ENCODE measurements around the gene ARHGAP24. TPM values are rescaled to one million over a fixed set of nuclear protein-coding genes. Genes with fewer than 3 reads are reported as not detected.
A peak's percentile ranks its signal among the peaks of the same experiment; 100 is the strongest.

The ARHGAP24 gene
- total and polyA plus RNA-seq, 12 donors, result 6.7 to 35.5 (median 23.9) TPM

DNA sequence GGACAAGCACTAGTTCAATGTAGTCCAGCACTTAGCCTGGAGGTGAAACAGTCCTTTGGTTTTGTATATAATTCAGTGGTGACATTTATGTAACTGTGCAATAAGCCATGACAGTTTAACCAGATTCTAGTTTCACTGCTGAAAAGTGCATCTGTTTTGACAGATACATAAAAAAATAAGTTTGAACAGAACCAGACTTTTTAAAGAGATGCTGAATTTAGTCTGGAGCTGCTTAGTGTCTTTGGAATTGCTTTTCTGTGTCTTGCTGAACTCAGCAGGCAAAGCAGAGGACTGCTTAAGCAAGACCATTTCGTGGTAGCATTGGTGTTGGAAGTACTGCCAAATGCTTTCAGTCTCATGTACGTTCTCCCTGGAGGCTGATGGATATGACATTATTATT lies 491.4 kb downstream of the ARHGAP24 start:
- Histone ChIP-seq H3K9me3 (peaks cover 0 to 4% (median 0%) of the 10 kb centered on the region in 11 donors), H3K27ac (peak overlapping the region in 1 of 10 donors; percentile 44), H3K4me1 (peaks cover 0 to 58% (median 26%) of the 10 kb centered on the region in 9 donors), H3K36me3 (no peaks in the 10 kb centered on the region), H3K4me3 (no peak overlapping the region), H3K27me3 (no peaks in the 10 kb centered on the region)
- no peak for DNase-seq
- peak in 1 of 8 donors; percentile 43 for ATAC-seq
- TF ChIP-seq, protein P1, sequence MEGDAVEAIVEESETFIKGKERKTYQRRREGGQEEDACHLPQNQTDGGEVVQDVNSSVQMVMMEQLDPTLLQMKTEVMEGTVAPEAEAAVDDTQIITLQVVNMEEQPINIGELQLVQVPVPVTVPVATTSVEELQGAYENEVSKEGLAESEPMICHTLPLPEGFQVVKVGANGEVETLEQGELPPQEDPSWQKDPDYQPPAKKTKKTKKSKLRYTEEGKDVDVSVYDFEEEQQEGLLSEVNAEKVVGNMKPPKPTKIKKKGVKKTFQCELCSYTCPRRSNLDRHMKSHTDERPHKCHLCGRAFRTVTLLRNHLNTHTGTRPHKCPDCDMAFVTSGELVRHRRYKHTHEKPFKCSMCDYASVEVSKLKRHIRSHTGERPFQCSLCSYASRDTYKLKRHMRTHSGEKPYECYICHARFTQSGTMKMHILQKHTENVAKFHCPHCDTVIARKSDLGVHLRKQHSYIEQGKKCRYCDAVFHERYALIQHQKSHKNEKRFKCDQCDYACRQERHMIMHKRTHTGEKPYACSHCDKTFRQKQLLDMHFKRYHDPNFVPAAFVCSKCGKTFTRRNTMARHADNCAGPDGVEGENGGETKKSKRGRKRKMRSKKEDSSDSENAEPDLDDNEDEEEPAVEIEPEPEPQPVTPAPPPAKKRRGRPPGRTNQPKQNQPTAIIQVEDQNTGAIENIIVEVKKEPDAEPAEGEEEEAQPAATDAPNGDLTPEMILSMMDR (IDR thresholded peaks at IDR 0.05), result no peak
- WGBS, 2 donors, result 12 to 38% methylated on average over 2 of the region's 2 CpGs
- intact Hi-C loops (cut with DNase I), result loop anchor here in 9 of 10 donors (5.0 to 10.0 kb wide), 12 partner anchors 78 to 882 kb away; no protein-coding TSS in a partner anchor

DNA sequence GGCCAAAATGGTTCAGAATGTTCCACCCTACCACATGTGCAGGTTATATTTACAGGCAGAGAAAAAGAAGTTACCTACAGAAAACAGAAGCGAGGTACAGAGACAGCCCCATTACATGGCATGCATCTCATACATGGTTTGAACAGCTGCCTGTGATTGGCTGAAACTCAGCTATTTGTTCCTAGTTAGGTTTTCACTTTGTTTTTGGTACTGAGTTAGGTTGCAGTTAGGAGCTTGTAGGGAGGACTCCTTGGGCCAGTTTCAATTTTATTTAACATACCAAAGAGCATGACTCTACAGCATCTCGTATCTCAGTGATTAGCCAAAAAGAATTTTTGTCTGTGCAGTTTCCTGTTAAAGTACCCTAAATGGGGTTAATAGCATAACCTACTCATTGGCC lies 492.9 kb downstream of the ARHGAP24 start:
- Histone ChIP-seq H3K4me3 (no peak overlapping the region), H3K36me3 (peaks cover 0 to 13% (median 0%) of the 10 kb centered on the region in 9 donors), H3K27me3 (no peaks in the 10 kb centered on the region), H3K27ac (peak overlapping the region in 1 of 10 donors; percentile 3), H3K4me1 (peaks cover 0 to 50% (median 26%) of the 10 kb centered on the region in 9 donors), H3K9me3 (peaks cover 0 to 4% (median 0%) of the 10 kb centered on the region in 11 donors)
- peak in 1 of 8 donors; percentile 15 for ATAC-seq
- 74% methylated on average over 2 of the region's 2 CpGs for WGBS, 2 donors
- DNase-seq, result no peak
- TF ChIP-seq, protein P1 (IDR thresholded peaks at IDR 0.05), result no peak
- intact Hi-C loops (cut with DNase I), result loop anchor here in 9 of 10 donors (2.0 to 10.0 kb wide), 13 partner anchors 77 to 883 kb away; no protein-coding TSS in a partner anchor

DNA sequence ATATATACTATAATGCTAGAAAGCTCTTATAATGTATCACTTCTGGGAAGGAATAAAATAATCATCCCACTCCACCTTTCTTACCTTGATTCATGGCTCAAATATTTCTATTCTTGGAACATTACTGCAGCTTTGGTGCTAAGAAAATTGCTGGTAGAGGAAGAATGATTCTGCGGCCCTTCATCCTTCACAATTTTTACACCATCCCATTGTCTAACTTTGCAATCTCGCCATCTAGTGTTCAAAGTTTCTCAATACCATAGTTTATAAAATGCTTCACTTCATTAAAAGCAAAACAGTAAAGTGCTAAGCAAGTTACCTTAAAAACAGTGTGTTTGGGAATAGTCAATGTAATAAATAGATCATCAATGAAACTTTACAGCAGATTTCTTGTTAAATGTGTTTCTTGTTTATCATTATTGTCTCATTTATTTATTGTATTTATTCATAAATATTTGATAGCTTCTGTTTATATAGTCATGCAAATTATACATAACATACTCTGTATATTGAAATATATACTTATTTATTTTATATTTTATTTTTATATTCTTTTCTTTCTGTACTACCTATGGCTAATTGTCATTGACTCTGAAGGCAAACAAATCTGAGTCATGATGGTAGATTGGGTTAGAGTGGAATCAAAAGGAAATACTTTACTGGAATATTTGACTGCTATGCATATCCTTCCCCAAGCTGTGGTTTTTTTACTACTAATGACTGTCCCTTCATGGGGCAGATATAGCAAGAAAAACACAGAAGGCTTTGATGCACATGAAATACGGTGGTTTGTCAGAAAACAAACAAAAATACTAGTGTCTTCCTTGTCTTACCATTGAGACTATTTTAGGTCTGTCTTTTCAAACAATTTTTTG lies 494.2 kb downstream of the ARHGAP24 start:
- ATAC-seq (peak in 6 of 8 donors; percentile 55 to 68 (median 66)), DNase-seq (no peak)
- Histone ChIP-seq H3K27me3 (no peaks in the 10 kb centered on the region), H3K4me1 (peaks cover 0 to 50% (median 26%) of the 10 kb centered on the region in 9 donors), H3K4me3 (no peak overlapping the region), H3K27ac (no peak overlapping the region), H3K9me3 (peaks cover 0 to 4% (median 0%) of the 10 kb centered on the region in 11 donors), H3K36me3 (peaks cover 0 to 19% (median 0%) of the 10 kb centered on the region in 9 donors)
- WGBS, 2 donors, result 36% methylated on average over 3 of the region's 3 CpGs
- TF ChIP-seq, protein P1 (IDR thresholded peaks at IDR 0.05), result peak; percentile 33 to 79 (median 66)
- intact Hi-C loops (cut with DNase I), result loop anchor here in 9 of 10 donors (2.0 to 10.0 kb wide), 13 partner anchors 76 to 884 kb away; no protein-coding TSS in a partner anchor

DNA sequence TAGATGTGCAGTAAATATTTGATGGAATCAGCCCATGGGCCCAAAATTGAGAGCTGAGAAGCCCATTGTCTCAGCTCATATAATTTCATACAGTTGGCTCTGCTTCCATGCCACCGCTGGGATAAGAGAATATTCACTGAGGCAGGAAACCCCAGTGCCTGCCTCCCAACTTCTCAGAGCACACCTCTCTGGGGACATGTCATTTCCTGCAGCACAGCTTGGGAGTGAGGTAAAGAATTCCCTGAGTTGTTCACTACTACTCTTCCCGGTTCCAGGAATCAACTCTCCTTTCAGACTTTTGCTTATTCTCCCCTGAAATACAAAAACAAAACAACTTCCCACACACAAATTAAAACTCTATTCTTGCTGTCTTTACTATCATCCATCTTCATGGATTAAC lies 495.6 kb downstream of the ARHGAP24 start:
- intact Hi-C loops (cut with DNase I), result loop anchor here in 7 of 10 donors (2.0 to 10.0 kb wide), 8 partner anchors 64 to 886 kb away; no protein-coding TSS in a partner anchor
- H3K4me3 ChIP-seq, result no peak overlapping the region
- H3K27me3 ChIP-seq, result no peaks in the 10 kb centered on the region
- peaks cover 0 to 50% (median 26%) of the 10 kb centered on the region in 9 donors for H3K4me1 ChIP-seq
- 38 to 47% methylated on average over 2 of the region's 2 CpGs for WGBS, 2 donors
- no peaks in the 10 kb centered on the region for H3K9me3 ChIP-seq
- peak overlapping the region in 3 of 10 donors; percentile 0 to 33 (median 7) for H3K27ac ChIP-seq
- no peak for DNase-seq
- H3K36me3 ChIP-seq, result peaks cover 0 to 28% (median 0%) of the 10 kb centered on the region in 9 donors
- TF ChIP-seq, protein P1 (IDR thresholded peaks at IDR 0.05), result no peak
- ATAC-seq, result peak in 3 of 8 donors; percentile 44 to 60 (median 57)
